ENCODE results near the gene IGF1R. TPM values are rescaled to one million over a fixed set of nuclear protein-coding genes. Genes with fewer than 3 reads are reported as not detected.

The IGF1R gene
- total RNA-seq, 1 experiment from 2014 or later, result 71.3 TPM

- BruUV-seq (replicated peaks), result no TSS peak
- H3K9me2 ChIP-seq (ENCODE audit: insufficient read depth), result no peaks in the 10 kb centered on the region
- no peak for DNase-seq
- H3K79me2 ChIP-seq (ENCODE audit: low read depth), result peaks cover 43% of the 10 kb centered on the region
- H4K20me1 ChIP-seq (ENCODE audit: insufficient read depth), result no peaks in the 10 kb centered on the region
- ChIA-PET CTCF (no interaction called here), POLR2A (ENCODE audit: unreplicated experiment) (interaction anchor here (0.6 kb wide), 1 partner anchor 55 kb away, joined by 6 read pairs; no protein-coding TSS in a partner anchor)
- no peaks in the 10 kb centered on the region for H3K9me3 ChIP-seq (ENCODE audit: insufficient read depth, low read depth)
- no peak overlapping the region for H3K4me3 ChIP-seq
- H3K36me3 ChIP-seq (ENCODE audit: low read depth), result no peaks in the 10 kb centered on the region
- no peak overlapping the region for H3K27ac ChIP-seq
- H3K27me3 ChIP-seq (ENCODE audit: insufficient read depth, low read depth), result no peaks in the 10 kb centered on the region
- H3F3A ChIP-seq (ENCODE audit: insufficient read depth, low read depth), result no peaks in the 10 kb centered on the region; the same call in 1 of the 2 replicates
- intact Hi-C loops (cut with micrococcal nuclease; ENCODE audit: unreplicated experiment), result no loop called here
- no peaks in the 10 kb centered on the region for H3K4me1 ChIP-seq (replicated peaks; ENCODE audit: insufficient read depth)
- TF ChIP-seq CTCF (conservative IDR thresholded peaks at IDR 0.05), result no peak
- TF ChIP-seq EZH2 (IDR thresholded peaks at IDR 0.05; ENCODE audit: low read depth), result no peak
- no peak overlapping the region for H3K4me2 ChIP-seq
- H2AFZ ChIP-seq, result no peak overlapping the region
Observed at GRCh38 chr15:98844261-98844660, 195.9 kb downstream of the IGF1R start.

DNA sequence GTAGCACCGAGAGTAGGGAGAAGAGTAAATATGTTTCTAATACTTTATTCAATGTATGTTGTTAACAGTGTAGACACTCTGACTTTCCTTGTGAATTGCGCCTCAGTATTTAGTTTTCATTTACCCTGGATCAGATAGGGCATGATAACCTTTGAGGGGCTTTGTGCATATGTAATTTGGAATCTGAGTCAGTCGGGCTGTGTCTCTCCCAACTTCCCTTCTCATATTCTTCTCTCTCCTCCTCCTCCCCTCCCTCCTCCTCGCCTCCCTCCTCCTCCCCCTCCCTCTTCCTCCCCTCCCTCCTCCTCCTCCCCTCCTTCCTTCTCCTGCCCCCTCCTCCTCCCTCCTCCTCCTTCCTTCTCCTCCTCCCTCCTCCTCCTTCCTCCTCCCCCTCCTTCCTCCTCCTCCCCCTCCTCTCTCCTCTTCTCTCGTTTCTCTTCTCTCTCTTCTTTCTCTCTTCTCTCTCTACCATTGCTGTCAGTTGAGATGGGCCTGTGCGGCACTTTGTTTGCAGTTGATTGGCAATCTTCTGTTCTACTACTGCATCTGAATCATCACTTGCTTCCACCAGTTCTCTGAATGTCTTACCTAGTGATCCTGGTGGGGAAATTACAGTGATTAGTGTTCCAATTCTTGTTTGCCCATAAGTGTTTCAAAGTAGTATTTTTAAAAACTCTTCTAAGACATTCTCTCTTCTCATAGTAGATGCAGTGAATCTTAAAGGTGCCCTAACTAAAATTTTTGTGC is 197.0 kb downstream of the IGF1R start:
- Histone ChIP-seq H3K4me2 (no peak overlapping the region), H3K79me2 (ENCODE audit: low read depth) (peaks cover 45% of the 10 kb centered on the region), H3K4me3 (no peak overlapping the region), H3K9me3 (ENCODE audit: insufficient read depth, low read depth) (no peaks in the 10 kb centered on the region), H4K20me1 (ENCODE audit: insufficient read depth) (no peaks in the 10 kb centered on the region), H3K4me1 (replicated peaks; ENCODE audit: insufficient read depth) (peaks cover 5% of the 10 kb centered on the region; the same call in 1 of the 2 replicates), H2AFZ (no peak overlapping the region), H3K36me3 (ENCODE audit: low read depth) (no peaks in the 10 kb centered on the region), H3K27ac (no peak overlapping the region), H3K27me3 (ENCODE audit: insufficient read depth, low read depth) (no peaks in the 10 kb centered on the region), H3K9me2 (ENCODE audit: insufficient read depth) (no peaks in the 10 kb centered on the region), H3F3A (ENCODE audit: insufficient read depth, low read depth) (no peaks in the 10 kb centered on the region; the same call in 1 of the 2 replicates)
- no TSS peak for BruUV-seq (replicated peaks)
- ChIA-PET POLR2A (ENCODE audit: unreplicated experiment) (no interaction called here), CTCF (no interaction called here)
- intact Hi-C loops (cut with micrococcal nuclease; ENCODE audit: unreplicated experiment), result no loop called here
- TF ChIP-seq CTCF (conservative IDR thresholded peaks at IDR 0.05), result no peak
- no peak for TF ChIP-seq EZH2 (IDR thresholded peaks at IDR 0.05; ENCODE audit: low read depth)
- DNase-seq, result no peak

- Histone ChIP-seq H3K27ac (peak overlapping the region; percentile 31; the same call in 1 of the 2 replicates), H3K4me3 (peak overlapping the region; percentile 59; the same call in 1 of the 2 replicates), H3K9me2 (ENCODE audit: insufficient read depth) (no peaks in the 10 kb centered on the region), H3K4me2 (peak overlapping the region; percentile 91), H3K79me2 (ENCODE audit: low read depth) (peaks cover 52% of the 10 kb centered on the region), H3K27me3 (ENCODE audit: insufficient read depth, low read depth) (no peaks in the 10 kb centered on the region), H4K20me1 (ENCODE audit: insufficient read depth) (no peaks in the 10 kb centered on the region), H3K36me3 (ENCODE audit: low read depth) (no peaks in the 10 kb centered on the region), H3K4me1 (replicated peaks; ENCODE audit: insufficient read depth) (peaks cover 50% of the 10 kb centered on the region), H3F3A (ENCODE audit: insufficient read depth, low read depth) (peaks cover 38% of the 10 kb centered on the region), H2AFZ (no peak overlapping the region), H3K9me3 (ENCODE audit: insufficient read depth, low read depth) (no peaks in the 10 kb centered on the region)
- intact Hi-C loops (cut with micrococcal nuclease; ENCODE audit: unreplicated experiment), result no loop called here
- POLR2A ChIA-PET (ENCODE audit: unreplicated experiment), result interaction anchor here (0.6 to 0.7 kb wide), 2 partner anchors 22 to 55 kb away, joined by 5 to 12 read pairs; no protein-coding TSS in a partner anchor
- no TSS peak for BruUV-seq (replicated peaks)
- peak; percentile 35 to 72 for DNase-seq
- TF ChIP-seq EZH2 (IDR thresholded peaks at IDR 0.05; ENCODE audit: low read depth) (no peak), CTCF (conservative IDR thresholded peaks at IDR 0.05) (peak; percentile 79)
- CTCF ChIA-PET, result interaction anchor here (0.6 to 1.5 kb wide), 11 partner anchors 30 to 336 kb away, joined by 3 to 12 read pairs (median 5); partner anchors contain the start of gene IGF1R
Observed at GRCh38 chr15:98850961-98851572, 202.7 kb downstream of the IGF1R start.
